ENCODE results near the gene AP4B1. TPM values are rescaled to one million over a fixed set of nuclear protein-coding genes. Genes with fewer than 3 reads are reported as not detected.
A peak's percentile ranks its signal among the peaks of the same experiment; 100 is the strongest.

Gene AP4B1
- total and polyA plus RNA-seq, 2 experiments from 2014 or later, result 11.8 to 12.9 TPM

DNA sequence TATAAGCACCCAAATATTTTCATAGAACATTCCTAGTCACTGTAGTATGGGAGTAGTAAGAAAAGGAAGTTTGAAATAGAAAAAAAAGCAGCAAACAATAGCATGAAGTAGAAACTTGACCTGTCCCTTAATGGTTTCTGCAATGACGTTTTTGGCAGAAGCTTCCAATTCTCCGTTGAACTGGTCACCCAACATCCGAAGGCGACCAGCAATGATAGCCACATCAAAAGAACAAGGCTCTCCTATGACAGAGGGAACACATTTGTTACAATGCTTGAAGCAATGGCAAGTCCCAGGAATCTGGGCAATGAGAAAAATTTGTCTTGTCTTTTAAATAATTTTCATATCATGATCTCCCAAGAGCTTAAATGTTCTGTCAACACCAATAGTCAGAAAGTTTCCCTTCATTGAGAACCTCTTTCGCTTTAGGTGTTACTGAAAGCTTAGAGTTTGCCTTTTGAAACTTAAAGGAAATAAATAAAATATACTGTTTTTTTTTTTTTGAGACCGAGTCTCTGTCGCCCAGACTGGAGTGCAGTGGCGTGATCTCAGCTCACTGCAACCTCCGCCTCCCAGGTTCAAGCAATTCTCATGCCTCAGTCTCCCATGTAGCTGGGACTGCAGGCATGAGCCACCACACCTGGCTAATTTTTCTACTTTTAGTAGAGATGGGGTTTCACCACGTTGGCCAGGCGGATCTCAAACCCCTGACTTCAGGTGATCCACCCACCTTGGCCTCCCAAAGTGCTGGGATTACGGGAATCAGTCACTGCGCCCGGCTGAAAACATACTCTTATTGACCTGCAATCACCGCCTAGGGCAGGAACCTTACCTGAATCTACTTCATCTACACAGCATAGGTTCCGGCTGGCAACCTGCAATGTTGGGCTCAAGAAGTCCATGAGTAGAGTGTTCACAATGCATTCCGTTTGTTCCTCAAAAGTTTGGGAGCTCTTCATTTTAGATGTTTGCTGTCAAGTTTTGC, 17.9 kb downstream of the AP4B1 start:
- no peaks in the 10 kb centered on the region for H3K79me2 ChIP-seq (ENCODE audit: insufficient read depth)
- H3K9me2 ChIP-seq (ENCODE audit: insufficient read depth), result no peaks in the 10 kb centered on the region
- no peak overlapping the region for H3K4me3 ChIP-seq
- no peak overlapping the region for H3K27ac ChIP-seq
- no peak for TF ChIP-seq EZH2 (IDR thresholded peaks at IDR 0.05; ENCODE audit: insufficient read depth, poor library complexity, severe bottlenecking)
- TF ChIP-seq EZH2phosphoT487 (IDR thresholded peaks at IDR 0.05; ENCODE audit: insufficient read depth, low read depth), result no peak
- H3K36me3 ChIP-seq (ENCODE audit: low read depth), result no peaks in the 10 kb centered on the region
- in situ Hi-C loops (cut with MboI), result no loop called here
- no peaks in the 10 kb centered on the region for H3F3A ChIP-seq (ENCODE audit: insufficient read depth)
- WGBS, 2 experiments (ENCODE audit: low coverage in 1 of 2, low lambda C conversion rate in 2 of 2, missing lambda C conversion rate in 2 of 2), result 92 to 95% methylated on average over 17 of the region's 17 CpGs
- H3K27me3 ChIP-seq (replicated peaks; ENCODE audit: insufficient read depth), result no peaks in the 10 kb centered on the region
- H3K4me2 ChIP-seq (ENCODE audit: unreplicated experiment), result no peak overlapping the region
- no peak overlapping the region for H2AFZ ChIP-seq
- no peak for DNase-seq
- no peaks in the 10 kb centered on the region for H4K20me1 ChIP-seq (ENCODE audit: insufficient read depth)
- no peaks in the 10 kb centered on the region for H3K4me1 ChIP-seq (ENCODE audit: insufficient read depth)
- H3K9ac ChIP-seq, result no peak overlapping the region
- no peaks in the 10 kb centered on the region for H3K9me3 ChIP-seq (ENCODE audit: low read depth)

DNA sequence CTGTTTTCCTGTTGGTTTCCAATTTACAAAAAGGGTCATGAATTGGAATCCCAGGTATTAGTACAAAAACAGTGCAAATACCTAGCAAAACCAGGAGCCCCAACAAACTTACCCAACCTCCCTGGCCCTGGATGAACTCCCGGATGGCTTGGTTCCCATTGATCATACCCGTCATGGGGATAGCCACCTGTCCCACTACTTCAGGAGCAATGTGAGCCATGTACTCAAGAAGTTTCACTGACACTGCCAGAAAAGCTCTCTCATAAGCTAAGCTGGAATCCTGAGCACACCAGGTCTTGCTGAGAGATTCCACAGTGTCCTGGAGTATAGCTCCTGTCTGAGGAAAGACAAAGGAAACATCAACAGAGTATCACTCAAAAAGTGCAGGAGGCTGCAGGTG, 22.9 kb downstream of the AP4B1 start:
- DNase-seq, result no peak
- Histone ChIP-seq H3K9ac (no peak overlapping the region), H3K27ac (no peak overlapping the region), H3K27me3 (replicated peaks; ENCODE audit: insufficient read depth) (no peaks in the 10 kb centered on the region), H2AFZ (peak overlapping the region; percentile 34; the same call in 1 of the 2 replicates), H3K36me3 (ENCODE audit: low read depth) (no peaks in the 10 kb centered on the region), H3F3A (ENCODE audit: insufficient read depth) (no peaks in the 10 kb centered on the region), H3K79me2 (ENCODE audit: insufficient read depth) (no peaks in the 10 kb centered on the region), H4K20me1 (ENCODE audit: insufficient read depth) (no peaks in the 10 kb centered on the region), H3K9me3 (ENCODE audit: low read depth) (no peaks in the 10 kb centered on the region), H3K9me2 (ENCODE audit: insufficient read depth) (no peaks in the 10 kb centered on the region), H3K4me3 (no peak overlapping the region), H3K4me1 (ENCODE audit: insufficient read depth) (no peaks in the 10 kb centered on the region), H3K4me2 (ENCODE audit: unreplicated experiment) (no peak overlapping the region)
- WGBS, 2 experiments (ENCODE audit: low coverage in 1 of 2, low lambda C conversion rate in 2 of 2, missing lambda C conversion rate in 2 of 2), result 94 to 95% methylated on average over 2 of the region's 2 CpGs
- no peak for TF ChIP-seq EZH2phosphoT487 (IDR thresholded peaks at IDR 0.05; ENCODE audit: insufficient read depth, low read depth)
- no peak for TF ChIP-seq EZH2 (IDR thresholded peaks at IDR 0.05; ENCODE audit: insufficient read depth, poor library complexity, severe bottlenecking)
- in situ Hi-C loops (cut with MboI), result no loop called here

- no peak overlapping the region for H3K4me2 ChIP-seq (ENCODE audit: unreplicated experiment)
- no peaks in the 10 kb centered on the region for H3K9me2 ChIP-seq (ENCODE audit: insufficient read depth)
- H2AFZ ChIP-seq, result no peak overlapping the region
- H3K36me3 ChIP-seq (ENCODE audit: low read depth), result no peaks in the 10 kb centered on the region
- H3F3A ChIP-seq (ENCODE audit: insufficient read depth), result no peaks in the 10 kb centered on the region
- H3K9me3 ChIP-seq (ENCODE audit: low read depth), result no peaks in the 10 kb centered on the region
- H3K27ac ChIP-seq, result no peak overlapping the region
- no peaks in the 10 kb centered on the region for H3K27me3 ChIP-seq (replicated peaks; ENCODE audit: insufficient read depth)
- H3K4me3 ChIP-seq, result no peak overlapping the region
- no peaks in the 10 kb centered on the region for H3K79me2 ChIP-seq (ENCODE audit: insufficient read depth)
- TF ChIP-seq EZH2 (IDR thresholded peaks at IDR 0.05; ENCODE audit: insufficient read depth, poor library complexity, severe bottlenecking), result no peak
- no peak for TF ChIP-seq EZH2phosphoT487 (IDR thresholded peaks at IDR 0.05; ENCODE audit: insufficient read depth, low read depth)
- no peak overlapping the region for H3K9ac ChIP-seq
- in situ Hi-C loops (cut with MboI), result no loop called here
- no peak for DNase-seq
- no peaks in the 10 kb centered on the region for H3K4me1 ChIP-seq (ENCODE audit: insufficient read depth)
- no peaks in the 10 kb centered on the region for H4K20me1 ChIP-seq (ENCODE audit: insufficient read depth)
- 95 to 97% methylated on average over 4 of the region's 4 CpGs for WGBS, 2 experiments (ENCODE audit: low coverage in 1 of 2, low lambda C conversion rate in 2 of 2, missing lambda C conversion rate in 2 of 2)
Measured at GRCh38 chr1:113879739-113880038, 24.9 kb downstream of the AP4B1 start.

DNA sequence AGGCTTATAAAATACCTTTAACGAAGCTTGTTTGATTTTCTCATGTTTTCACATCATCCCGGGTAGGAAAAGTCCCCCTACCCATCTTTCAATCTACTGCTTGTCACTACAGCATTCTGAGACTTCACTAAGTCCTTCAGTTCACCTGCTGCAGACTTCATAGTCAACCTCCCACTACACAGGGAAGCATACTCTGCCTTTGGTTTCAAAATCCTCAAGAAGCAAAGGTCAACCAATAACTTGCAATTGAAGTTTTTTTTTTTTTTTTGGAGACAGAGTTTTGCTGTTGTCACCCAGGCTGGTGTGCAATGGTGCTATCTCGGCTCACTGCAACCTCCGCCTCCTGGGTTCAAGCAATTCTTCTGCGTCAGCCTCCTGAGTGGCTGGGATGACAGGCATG, 28.4 kb downstream of the AP4B1 start:
- TF ChIP-seq EZH2 (IDR thresholded peaks at IDR 0.05; ENCODE audit: insufficient read depth, poor library complexity, severe bottlenecking), result no peak
- no peak for TF ChIP-seq EZH2phosphoT487 (IDR thresholded peaks at IDR 0.05; ENCODE audit: insufficient read depth, low read depth)
- H3K9me3 ChIP-seq (ENCODE audit: low read depth), result no peaks in the 10 kb centered on the region
- H3K9me2 ChIP-seq (ENCODE audit: insufficient read depth), result no peaks in the 10 kb centered on the region
- no peak overlapping the region for H3K27ac ChIP-seq
- H2AFZ ChIP-seq, result no peak overlapping the region
- no peak for DNase-seq
- H4K20me1 ChIP-seq (ENCODE audit: insufficient read depth), result no peaks in the 10 kb centered on the region
- H3K4me1 ChIP-seq (ENCODE audit: insufficient read depth), result peaks cover 22% of the 10 kb centered on the region
- no peaks in the 10 kb centered on the region for H3K36me3 ChIP-seq (ENCODE audit: low read depth)
- H3K79me2 ChIP-seq (ENCODE audit: insufficient read depth), result no peaks in the 10 kb centered on the region
- H3F3A ChIP-seq (ENCODE audit: insufficient read depth), result no peaks in the 10 kb centered on the region
- H3K4me3 ChIP-seq, result no peak overlapping the region
- 83 to 92% methylated on average over 5 of the region's 5 CpGs for WGBS, 2 experiments (ENCODE audit: low coverage in 1 of 2, low lambda C conversion rate in 2 of 2, missing lambda C conversion rate in 2 of 2)
- H3K9ac ChIP-seq, result no peak overlapping the region
- no peak overlapping the region for H3K4me2 ChIP-seq (ENCODE audit: unreplicated experiment)
- in situ Hi-C loops (cut with MboI), result no loop called here
- H3K27me3 ChIP-seq (replicated peaks; ENCODE audit: insufficient read depth), result no peaks in the 10 kb centered on the region
